ENCODE data around the gene NOP16. TPM values are rescaled to one million over a fixed set of nuclear protein-coding genes. Genes with fewer than 3 reads are reported as not detected.

Gene NOP16
- total RNA-seq, 1 experiment from 2014 or later: 31.5 TPM

GRCh38 chr5:176350416-176350815 is 38.0 kb downstream of the NOP16 start:
- H3K4me3 ChIP-seq: no peak overlapping the region
- H3K4me1 ChIP-seq (replicated peaks; ENCODE audit: insufficient read depth): no peaks in the 10 kb centered on the region
- H3K36me3 ChIP-seq (ENCODE audit: low read depth): peaks cover 10% of the 10 kb centered on the region; the same call in 1 of the 2 replicates
- H3K9me2 ChIP-seq (ENCODE audit: insufficient read depth): no peaks in the 10 kb centered on the region
- H3K79me2 ChIP-seq (ENCODE audit: low read depth): 0 out of 2 replicates have a peak, but pooled peaks cover 3% of the 10 kb centered on the region
- ChIA-PET CTCF (no interaction called here), POLR2A (ENCODE audit: unreplicated experiment) (no interaction called here)
- no peak overlapping the region for H2AFZ ChIP-seq
- intact Hi-C loops (cut with micrococcal nuclease; ENCODE audit: unreplicated experiment): no loop called here
- no peaks in the 10 kb centered on the region; the same call in 1 of the 2 replicates for H3F3A ChIP-seq (ENCODE audit: insufficient read depth, low read depth)
- H3K27me3 ChIP-seq (ENCODE audit: insufficient read depth, low read depth): no peaks in the 10 kb centered on the region
- BruUV-seq (replicated peaks): no TSS peak
- no peak for DNase-seq
- peaks cover 19% of the 10 kb centered on the region for H4K20me1 ChIP-seq (ENCODE audit: insufficient read depth)
- H3K27ac ChIP-seq: no peak overlapping the region
- TF ChIP-seq, protein P1, sequence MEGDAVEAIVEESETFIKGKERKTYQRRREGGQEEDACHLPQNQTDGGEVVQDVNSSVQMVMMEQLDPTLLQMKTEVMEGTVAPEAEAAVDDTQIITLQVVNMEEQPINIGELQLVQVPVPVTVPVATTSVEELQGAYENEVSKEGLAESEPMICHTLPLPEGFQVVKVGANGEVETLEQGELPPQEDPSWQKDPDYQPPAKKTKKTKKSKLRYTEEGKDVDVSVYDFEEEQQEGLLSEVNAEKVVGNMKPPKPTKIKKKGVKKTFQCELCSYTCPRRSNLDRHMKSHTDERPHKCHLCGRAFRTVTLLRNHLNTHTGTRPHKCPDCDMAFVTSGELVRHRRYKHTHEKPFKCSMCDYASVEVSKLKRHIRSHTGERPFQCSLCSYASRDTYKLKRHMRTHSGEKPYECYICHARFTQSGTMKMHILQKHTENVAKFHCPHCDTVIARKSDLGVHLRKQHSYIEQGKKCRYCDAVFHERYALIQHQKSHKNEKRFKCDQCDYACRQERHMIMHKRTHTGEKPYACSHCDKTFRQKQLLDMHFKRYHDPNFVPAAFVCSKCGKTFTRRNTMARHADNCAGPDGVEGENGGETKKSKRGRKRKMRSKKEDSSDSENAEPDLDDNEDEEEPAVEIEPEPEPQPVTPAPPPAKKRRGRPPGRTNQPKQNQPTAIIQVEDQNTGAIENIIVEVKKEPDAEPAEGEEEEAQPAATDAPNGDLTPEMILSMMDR (conservative IDR thresholded peaks at IDR 0.05): no peak
- TF ChIP-seq EZH2 (IDR thresholded peaks at IDR 0.05; ENCODE audit: low read depth): no peak
- H3K4me2 ChIP-seq: no peak overlapping the region
- no peaks in the 10 kb centered on the region for H3K9me3 ChIP-seq (ENCODE audit: insufficient read depth, low read depth)

DNA sequence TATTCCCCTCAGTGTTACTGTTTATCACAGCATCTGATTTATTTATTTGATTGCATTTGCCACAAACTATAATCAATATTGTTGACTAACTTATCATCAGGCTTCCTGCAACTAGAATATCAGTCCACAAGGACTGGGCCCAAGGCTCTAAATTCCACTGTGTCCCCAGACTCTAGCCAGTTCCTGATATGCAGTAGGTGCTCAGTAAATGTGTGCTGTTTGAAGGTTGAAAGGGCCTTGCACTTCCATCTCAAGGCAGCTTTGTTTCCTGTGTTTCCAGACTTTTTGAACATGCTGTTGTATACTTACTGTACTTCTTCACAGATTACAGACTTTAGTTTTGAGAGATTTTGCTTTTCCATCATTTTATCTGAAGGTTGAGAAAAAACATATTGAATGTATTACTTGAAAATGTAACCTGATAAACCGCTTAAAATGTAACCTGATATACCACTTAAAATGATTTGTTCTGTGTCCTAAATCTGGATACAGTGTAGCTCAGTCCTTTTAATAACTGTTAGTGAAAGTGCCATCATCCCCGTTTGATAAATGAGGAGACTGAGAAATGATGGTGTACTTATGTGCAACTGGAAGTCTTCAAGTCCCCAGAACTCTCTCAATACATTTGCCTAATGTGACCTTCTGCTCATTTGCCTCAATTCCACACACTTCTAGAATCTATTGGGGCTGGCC is 45.5 kb downstream of the NOP16 start:
- no peaks in the 10 kb centered on the region for H4K20me1 ChIP-seq (ENCODE audit: insufficient read depth)
- H3F3A ChIP-seq (ENCODE audit: insufficient read depth, low read depth): no peaks in the 10 kb centered on the region
- H3K27ac ChIP-seq: no peak overlapping the region
- ChIA-PET CTCF (no interaction called here), POLR2A (ENCODE audit: unreplicated experiment) (no interaction called here)
- no peaks in the 10 kb centered on the region for H3K4me1 ChIP-seq (replicated peaks; ENCODE audit: insufficient read depth)
- no peak for TF ChIP-seq EZH2 (IDR thresholded peaks at IDR 0.05; ENCODE audit: low read depth)
- TF ChIP-seq, protein P1 (conservative IDR thresholded peaks at IDR 0.05): no peak
- H3K79me2 ChIP-seq (ENCODE audit: low read depth): no peaks in the 10 kb centered on the region
- H3K4me2 ChIP-seq: no peak overlapping the region
- H3K27me3 ChIP-seq (ENCODE audit: insufficient read depth, low read depth): no peaks in the 10 kb centered on the region
- H2AFZ ChIP-seq: no peak overlapping the region
- no peaks in the 10 kb centered on the region; the same call in 1 of the 2 replicates for H3K36me3 ChIP-seq (ENCODE audit: low read depth)
- intact Hi-C loops (cut with micrococcal nuclease; ENCODE audit: unreplicated experiment): no loop called here
- DNase-seq: no peak
- no peaks in the 10 kb centered on the region for H3K9me3 ChIP-seq (ENCODE audit: insufficient read depth, low read depth)
- no TSS peak for BruUV-seq (replicated peaks)
- H3K9me2 ChIP-seq (ENCODE audit: insufficient read depth): no peaks in the 10 kb centered on the region
- H3K4me3 ChIP-seq: no peak overlapping the region

DNA sequence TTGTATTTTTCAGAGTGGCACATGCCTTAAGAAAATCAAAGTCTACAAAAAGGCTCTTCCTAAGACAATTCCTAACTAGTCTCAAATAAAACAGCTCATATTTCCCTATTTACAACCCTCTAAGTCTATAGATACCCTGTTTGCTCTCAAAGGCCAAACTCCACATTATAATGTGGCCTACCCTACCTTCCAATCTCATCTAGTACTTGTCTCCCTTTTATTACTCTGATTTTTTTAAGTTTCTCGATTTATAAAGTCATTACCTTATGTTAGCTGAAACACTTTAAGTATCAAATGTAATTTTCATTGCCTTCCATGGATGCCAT is 46.3 kb downstream of the NOP16 start:
- H3K9me2 ChIP-seq (ENCODE audit: insufficient read depth): no peaks in the 10 kb centered on the region
- no peak overlapping the region for H3K4me3 ChIP-seq
- no peaks in the 10 kb centered on the region for H3F3A ChIP-seq (ENCODE audit: insufficient read depth, low read depth)
- CTCF ChIA-PET: interaction anchor here (0.6 to 0.7 kb wide), 2 partner anchors 63 to 1391 kb away, joined by 3 to 4 read pairs; no protein-coding TSS in a partner anchor
- H3K27me3 ChIP-seq (ENCODE audit: insufficient read depth, low read depth): no peaks in the 10 kb centered on the region
- intact Hi-C loops (cut with micrococcal nuclease; ENCODE audit: unreplicated experiment): no loop called here
- no peak overlapping the region for H3K27ac ChIP-seq
- no TSS peak for BruUV-seq (replicated peaks)
- no peak for DNase-seq
- POLR2A ChIA-PET (ENCODE audit: unreplicated experiment): no interaction called here
- no peaks in the 10 kb centered on the region for H3K9me3 ChIP-seq (ENCODE audit: insufficient read depth, low read depth)
- TF ChIP-seq EZH2 (IDR thresholded peaks at IDR 0.05; ENCODE audit: low read depth): no peak
- TF ChIP-seq, protein P1 (conservative IDR thresholded peaks at IDR 0.05): no peak
- no peaks in the 10 kb centered on the region for H4K20me1 ChIP-seq (ENCODE audit: insufficient read depth)
- H3K4me1 ChIP-seq (replicated peaks; ENCODE audit: insufficient read depth): no peaks in the 10 kb centered on the region
- no peak overlapping the region for H3K4me2 ChIP-seq
- H3K79me2 ChIP-seq (ENCODE audit: low read depth): no peaks in the 10 kb centered on the region
- H2AFZ ChIP-seq: no peak overlapping the region
- H3K36me3 ChIP-seq (ENCODE audit: low read depth): no peaks in the 10 kb centered on the region; the same call in 1 of the 2 replicates
